Activated T-cell treated with anti-CD3 and anti-CD28 coated beads, Interleukin-2, amount 50 U/mL, for 72 hours (primary cell): ENCODE data around the gene PPIL4. TPM values are rescaled to one million over a fixed set of nuclear protein-coding genes. Genes with fewer than 3 reads are reported as not detected.
A peak's percentile ranks its signal among the peaks of the same experiment; 100 is the strongest.

Experiments used
- ATAC-seq, 2 donors: fragments of 150-1000 bp; cut with Tn5 transposase; replicated peaks in 1 of 2; 2 replicates each; pipeline ENCODE4 v1.10.0; 2021; ENCODE audit warnings: moderate library complexity in 2 of 2, mild to moderate bottlenecking in 1 of 2
- DNase-seq, 2 donors: peaks; one replicate each; pipeline ENCODE4 v3.0.0; 2021 to 2022; ENCODE audit warnings: mixed read lengths in 1 of 2
- H3K27ac Mint-ChIP-seq: one replicate; pipeline ENCODE4 v1.8.0; 2022; ENCODE audit warnings: mild to moderate bottlenecking, moderate library complexity, mixed read lengths
- H3K27me3 Mint-ChIP-seq: one replicate; pipeline ENCODE4 v1.8.0; 2022; ENCODE audit warnings: low read depth, mixed read lengths
- H3K36me3 Mint-ChIP-seq, 2 donors: one replicate each; pipeline ENCODE4 v1.8.0; 2022; ENCODE audit warnings: mixed read lengths in 2 of 2, mild to moderate bottlenecking in 1 of 2; ENCODE audit not compliant: insufficient read depth in 2 of 2
- H3K4me1 Mint-ChIP-seq: one replicate; pipeline ENCODE4 v1.8.0; 2022; ENCODE audit warnings: low read depth, mixed read lengths
- H3K4me3 Mint-ChIP-seq, 2 donors: one replicate each; pipeline ENCODE4 v1.8.0; 2022; ENCODE audit warnings: mild to moderate bottlenecking in 2 of 2, mixed read lengths in 2 of 2, moderate library complexity in 2 of 2
- H3K9me3 Mint-ChIP-seq, 2 donors: one replicate each; pipeline ENCODE4 v1.8.0; 2022; ENCODE audit warnings: mixed read lengths in 2 of 2
- total RNA-seq, 2 donors: library from RNA; stranded (reverse); gene quantifications; one replicate each; pipeline ENCODE4 v1.2.3, GENCODE V29; 2022

The PPIL4 gene
- total RNA-seq, 2 donors from 2014 or later = 29.5 to 42.0 TPM

DNA sequence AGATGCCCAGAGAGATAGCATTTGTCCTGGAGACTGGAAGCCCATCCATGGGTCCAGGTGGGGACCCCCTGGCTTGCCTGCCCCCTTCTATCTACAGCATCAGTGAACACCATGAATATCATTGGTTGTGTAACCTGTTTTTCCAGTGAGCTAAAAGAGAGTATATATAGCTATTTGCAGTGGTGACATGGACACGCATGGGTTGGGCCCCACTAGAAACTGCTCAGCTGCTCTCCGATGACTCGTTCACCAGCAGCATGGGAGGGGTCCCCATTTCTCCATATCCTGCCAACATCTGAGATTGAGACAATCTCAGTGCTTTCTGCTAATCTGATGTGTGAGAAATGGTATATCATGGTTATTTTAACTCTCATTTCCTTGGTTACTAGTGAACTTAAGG, 57.0 kb downstream of the PPIL4 start:
- H3K9me3 Mint-ChIP-seq = peaks cover 0 to under 1% of the 10 kb centered on the region in 2 donors
- H3K36me3 Mint-ChIP-seq = peaks cover 4 to 8% of the 10 kb centered on the region in 2 donors
- H3K4me1 Mint-ChIP-seq = peaks cover 86% of the 10 kb centered on the region
- peak overlapping the region; percentile 79 for H3K27ac Mint-ChIP-seq
- H3K27me3 Mint-ChIP-seq = no peaks in the 10 kb centered on the region
- peak; percentile 11 to 43 for ATAC-seq
- DNase-seq = peak; percentile 55 to 63
- H3K4me3 Mint-ChIP-seq = peak overlapping the region in 1 of 2 donors; percentile 70

GRCh38 chr6:149487316-149487715, 58.5 kb downstream of the PPIL4 start:
- no peaks in the 10 kb centered on the region for H3K9me3 Mint-ChIP-seq
- H3K4me1 Mint-ChIP-seq = peaks cover 77% of the 10 kb centered on the region
- DNase-seq (no peak), ATAC-seq (no peak)
- H3K36me3 Mint-ChIP-seq = peaks cover 13 to 16% of the 10 kb centered on the region in 2 donors
- H3K27ac Mint-ChIP-seq = peak overlapping the region; percentile 27
- peak overlapping the region in 1 of 2 donors; percentile 70 for H3K4me3 Mint-ChIP-seq
- H3K27me3 Mint-ChIP-seq = no peaks in the 10 kb centered on the region

- Mint-ChIP-seq H3K4me1 (peaks cover 79% of the 10 kb centered on the region), H3K9me3 (no peaks in the 10 kb centered on the region), H3K36me3 (peaks cover 35% of the 10 kb centered on the region in 2 donors), H3K27ac (peak within 1 kb of the TSS; percentile 98), H3K4me3 (peak within 1 kb of the TSS; percentile 93 to 97), H3K27me3 (no peaks in the 10 kb centered on the region)
- ATAC-seq (peak; percentile 76 to 85), DNase-seq (peak; percentile 84 to 87)
These were observed 60.8 kb downstream of the PPIL4 start, which contains the start of gene ZC3H12D for GRCh38 chr6:149484733-149485700. Gene ZC3H12D (minus strand): TSS chr6:149485014. CDS start chr6:149474543, 10,471 bp downstream.

DNA sequence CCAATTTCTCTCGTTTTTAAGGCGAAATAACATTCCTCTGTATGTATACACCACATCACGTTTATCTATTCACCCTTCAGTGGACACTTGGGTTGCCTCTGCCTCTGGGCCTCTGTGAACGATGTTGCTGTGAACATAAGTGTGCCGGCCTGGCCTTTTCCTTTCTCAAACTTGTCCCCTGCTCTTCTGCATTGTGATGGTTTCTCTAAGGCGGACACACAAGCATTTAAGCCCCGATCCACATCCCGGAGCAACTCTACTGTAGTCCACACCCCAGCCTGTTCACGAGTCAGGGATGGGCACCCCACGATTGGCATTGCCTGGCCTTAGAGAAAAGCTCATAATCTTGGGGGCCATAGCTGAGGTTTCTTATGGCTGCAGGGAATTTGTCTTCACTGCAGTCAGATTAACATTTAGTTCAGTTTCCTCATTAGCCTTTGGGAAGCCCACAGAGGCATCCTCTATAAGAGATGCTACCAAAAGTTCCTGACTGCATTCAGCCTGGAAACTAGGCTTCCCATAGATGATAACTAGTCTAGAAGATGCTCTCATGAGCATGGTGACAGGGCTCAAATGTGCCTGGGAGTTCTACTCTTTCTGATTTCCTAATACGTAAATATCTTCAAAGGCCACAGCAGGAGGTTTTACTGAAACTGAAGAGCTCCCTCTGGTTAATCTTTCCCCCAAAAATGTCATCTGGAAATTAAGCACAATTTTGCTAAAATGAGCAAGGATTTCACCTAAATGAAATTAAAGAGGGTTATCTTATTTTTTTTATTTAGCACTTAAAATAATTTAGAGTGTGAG, 61.8 kb downstream of the PPIL4 start:
- ATAC-seq (no peak), DNase-seq (no peak)
- Mint-ChIP-seq H3K4me3 (peak overlapping the region; percentile 93 to 97), H3K36me3 (peaks cover 41 to 42% of the 10 kb centered on the region in 2 donors), H3K27ac (peak overlapping the region; percentile 98), H3K4me1 (peaks cover 79% of the 10 kb centered on the region), H3K9me3 (no peaks in the 10 kb centered on the region), H3K27me3 (no peaks in the 10 kb centered on the region)

DNA sequence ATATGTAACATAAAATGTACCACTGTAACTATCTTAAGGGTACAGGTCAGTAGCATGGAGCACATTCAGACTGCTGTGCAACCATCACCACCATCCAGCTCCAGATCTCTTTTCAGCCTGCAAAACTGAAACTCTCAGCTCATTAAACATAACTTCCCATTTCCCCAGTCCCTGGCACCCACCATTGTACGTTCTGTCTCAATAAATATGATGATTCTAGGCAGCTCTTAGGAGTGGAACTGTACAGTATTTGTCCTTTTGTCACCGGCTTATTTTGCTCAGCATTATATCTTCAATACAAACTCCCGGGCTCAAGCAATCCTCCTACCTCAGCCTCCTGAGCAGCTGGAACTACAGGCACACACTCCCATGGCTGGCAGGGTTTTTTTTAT, 62.5 kb downstream of the PPIL4 start:
- peaks cover 79% of the 10 kb centered on the region for H3K4me1 Mint-ChIP-seq
- ATAC-seq (no peak), DNase-seq (no peak)
- peak overlapping the region; percentile 98 for H3K27ac Mint-ChIP-seq
- H3K9me3 Mint-ChIP-seq = no peaks in the 10 kb centered on the region
- peaks cover 46 to 48% of the 10 kb centered on the region in 2 donors for H3K36me3 Mint-ChIP-seq
- no peaks in the 10 kb centered on the region for H3K27me3 Mint-ChIP-seq
- H3K4me3 Mint-ChIP-seq = peak overlapping the region; percentile 93 to 97

- peaks cover 74% of the 10 kb centered on the region for H3K4me1 Mint-ChIP-seq
- H3K27me3 Mint-ChIP-seq = no peaks in the 10 kb centered on the region
- DNase-seq = no peak
- no peaks in the 10 kb centered on the region for H3K9me3 Mint-ChIP-seq
- peak overlapping the region; percentile 93 to 97 for H3K4me3 Mint-ChIP-seq
- no peak for ATAC-seq
- peak overlapping the region; percentile 98 for H3K27ac Mint-ChIP-seq
- peaks cover 48% of the 10 kb centered on the region in 2 donors for H3K36me3 Mint-ChIP-seq
These were observed 63.1 kb downstream of the PPIL4 start for GRCh38 chr6:149482545-149483333.

GRCh38 chr6:149480502-149481280, 65.2 kb downstream of the PPIL4 start:
- no peaks in the 10 kb centered on the region for H3K27me3 Mint-ChIP-seq
- DNase-seq (no peak), ATAC-seq (no peak)
- H3K4me1 Mint-ChIP-seq = peaks cover 69% of the 10 kb centered on the region
- H3K27ac Mint-ChIP-seq = peak overlapping the region; percentile 98
- no peaks in the 10 kb centered on the region for H3K9me3 Mint-ChIP-seq
- H3K4me3 Mint-ChIP-seq = peak overlapping the region; percentile 93 to 97
- peaks cover 53 to 60% of the 10 kb centered on the region in 2 donors for H3K36me3 Mint-ChIP-seq

- no peaks in the 10 kb centered on the region for H3K9me3 Mint-ChIP-seq
- H3K27ac Mint-ChIP-seq = peak overlapping the region; percentile 98
- peaks cover 46 to 61% of the 10 kb centered on the region in 2 donors for H3K36me3 Mint-ChIP-seq
- H3K4me3 Mint-ChIP-seq = peak overlapping the region; percentile 93 to 97
- DNase-seq (no peak), ATAC-seq (no peak)
- no peaks in the 10 kb centered on the region for H3K27me3 Mint-ChIP-seq
- peaks cover 56% of the 10 kb centered on the region for H3K4me1 Mint-ChIP-seq
These were observed 67.1 kb downstream of the PPIL4 start for GRCh38 chr6:149478631-149479314.

- ATAC-seq = no peak
- DNase-seq = no peak
- peaks cover 42 to 55% of the 10 kb centered on the region in 2 donors for H3K36me3 Mint-ChIP-seq
These were observed 68.3 kb downstream of the PPIL4 start for GRCh38 chr6:149477544-149477943.

GRCh38 chr6:149476789-149477455, 68.9 kb downstream of the PPIL4 start:
- Mint-ChIP-seq H3K4me3 (peak overlapping the region; percentile 29 to 59), H3K27me3 (no peaks in the 10 kb centered on the region), H3K36me3 (peaks cover 41 to 50% of the 10 kb centered on the region in 2 donors), H3K4me1 (peaks cover 70% of the 10 kb centered on the region), H3K27ac (peak overlapping the region; percentile 30), H3K9me3 (no peaks in the 10 kb centered on the region)
- DNase-seq (no peak), ATAC-seq (no peak)

More at GRCh38 chr6:149477544-149477943, 68.3 kb downstream of the PPIL4 start:
- Mint-ChIP-seq H3K27me3 (no peaks in the 10 kb centered on the region), H3K4me3 (peak overlapping the region in 1 of 2 donors; percentile 59), H3K27ac (peak overlapping the region; percentile 30), H3K4me1 (peaks cover 64% of the 10 kb centered on the region), H3K9me3 (no peaks in the 10 kb centered on the region)
